HG03439 (cell line): ENCODE results near the gene ZNF341.

Source experiments
- ATAC-seq: cut with Tn5 transposase; IDR thresholded peaks from one replicate; pipeline ENCODE4 v1.9.1; 2021; ENCODE audit warnings: mild to moderate bottlenecking, moderate library complexity; ENCODE audit not compliant: unreplicated experiment

Gene ZNF341

GRCh38 chr20:33765592-33765991 lies 33.8 kb downstream of the ZNF341 start:
- ATAC-seq, result no peak

GRCh38 chr20:33766686-33767085 lies 34.9 kb downstream of the ZNF341 start:
- ATAC-seq, result no peak

GRCh38 chr20:33767777-33768138 lies 36.0 kb downstream of the ZNF341 start:
- ATAC-seq, result no peak

GRCh38 chr20:33769043-33769442 lies 37.2 kb downstream of the ZNF341 start:
- ATAC-seq, result no peak

GRCh38 chr20:33770005-33770404 lies 38.2 kb downstream of the ZNF341 start:
- no peak for ATAC-seq

- no peak for ATAC-seq
Measured at GRCh38 chr20:33771938-33772337, 40.1 kb downstream of the ZNF341 start.

- ATAC-seq, result no peak
Measured at GRCh38 chr20:33772439-33772838, 40.6 kb downstream of the ZNF341 start.

- no peak for ATAC-seq
Measured at GRCh38 chr20:33773412-33774089, 41.8 kb downstream of the ZNF341 start.

GRCh38 chr20:33777816-33778215 lies 46.0 kb downstream of the ZNF341 start:
- no peak for ATAC-seq

- ATAC-seq, result no peak
Measured at GRCh38 chr20:33781133-33781532, 49.3 kb downstream of the ZNF341 start.

GRCh38 chr20:33781945-33782344 lies 50.1 kb downstream of the ZNF341 start:
- no peak for ATAC-seq

GRCh38 chr20:33783256-33783655 lies 51.5 kb downstream of the ZNF341 start:
- ATAC-seq, result no peak

GRCh38 chr20:33783818-33784217 lies 52.0 kb downstream of the ZNF341 start:
- ATAC-seq, result no peak

- ATAC-seq, result no peak
Measured at GRCh38 chr20:33784225-33784624, 52.4 kb downstream of the ZNF341 start.

- no peak for ATAC-seq
Measured at GRCh38 chr20:33785503-33785902, 53.7 kb downstream of the ZNF341 start.

GRCh38 chr20:33787253-33787891 lies 55.6 kb downstream of the ZNF341 start:
- ATAC-seq, result no peak

GRCh38 chr20:33788351-33789049 lies 56.7 kb downstream of the ZNF341 start:
- ATAC-seq, result no peak

GRCh38 chr20:33789109-33789857 lies 57.5 kb downstream of the ZNF341 start:
- ATAC-seq, result no peak

- ATAC-seq, result no peak
Measured at GRCh38 chr20:33789858-33790182, 58.0 kb downstream of the ZNF341 start.

GRCh38 chr20:33790566-33790965 lies 58.8 kb downstream of the ZNF341 start:
- no peak for ATAC-seq

GRCh38 chr20:33791021-33791420 lies 59.2 kb downstream of the ZNF341 start:
- ATAC-seq, result no peak

- ATAC-seq, result no peak
Measured at GRCh38 chr20:33791540-33791939, 59.7 kb downstream of the ZNF341 start.
